ENCODE data around the gene LMF1. TPM values are rescaled to one million over a fixed set of nuclear protein-coding genes. Genes with fewer than 3 reads are reported as not detected.

The LMF1 gene
- 10 to 100 TPM; 11.9 to 12.0 TPM for total RNA-seq
- long read RNA-seq, partial matches to known transcripts, result 0 of 3 reads
- long read RNA-seq, other reads (novel, unspliced or antisense), result 3 of 3 reads

DNA sequence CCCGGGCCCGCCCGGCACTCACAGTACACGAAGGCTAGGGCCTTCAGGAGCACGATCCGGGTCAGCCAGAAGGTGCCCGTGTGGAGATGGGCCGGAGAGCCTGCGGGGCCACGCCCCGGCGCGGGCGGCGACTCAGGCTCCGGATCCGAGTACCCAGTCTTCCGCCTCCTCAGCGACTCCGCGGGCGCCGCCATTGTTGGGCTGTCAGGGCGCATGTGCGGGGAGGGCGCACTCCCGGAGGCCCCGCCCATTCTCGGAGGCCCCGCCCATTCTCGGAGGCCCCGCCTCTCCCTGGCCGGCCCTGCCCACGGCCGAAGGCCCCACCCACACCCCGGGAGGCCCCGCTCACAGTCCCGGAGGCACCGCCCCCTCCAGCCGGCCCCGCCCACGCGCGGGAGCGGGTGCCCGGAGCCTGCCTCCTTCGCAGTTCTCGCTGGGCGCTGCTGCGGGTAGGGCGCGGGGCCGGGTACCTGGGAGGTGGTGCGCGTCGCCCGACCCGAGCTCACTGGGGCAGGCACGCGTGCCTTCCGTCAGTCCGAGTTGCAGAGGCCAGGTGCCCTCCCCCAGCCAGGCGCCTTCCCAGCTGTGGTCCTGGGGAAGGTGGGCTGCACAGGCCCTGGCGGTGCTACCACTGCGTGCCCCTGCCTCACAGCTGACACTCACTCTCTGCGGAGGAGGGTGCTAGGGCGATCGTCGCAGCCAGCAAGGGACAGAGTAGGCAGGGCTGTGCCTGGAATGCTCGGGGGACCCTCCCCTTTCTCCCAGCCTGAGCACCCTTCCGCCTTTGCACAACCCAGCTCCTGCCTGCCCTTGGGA lies at the start of gene LMF1:
Gene LMF1 (minus strand): TSS at position 219 of the 816 bp plus-strand sequence. CDS start 4 bp downstream, at position 215.
- intact Hi-C loops (cut with DNase I), result no loop called here
- peak; percentile 97 to 98 for ATAC-seq

DNA sequence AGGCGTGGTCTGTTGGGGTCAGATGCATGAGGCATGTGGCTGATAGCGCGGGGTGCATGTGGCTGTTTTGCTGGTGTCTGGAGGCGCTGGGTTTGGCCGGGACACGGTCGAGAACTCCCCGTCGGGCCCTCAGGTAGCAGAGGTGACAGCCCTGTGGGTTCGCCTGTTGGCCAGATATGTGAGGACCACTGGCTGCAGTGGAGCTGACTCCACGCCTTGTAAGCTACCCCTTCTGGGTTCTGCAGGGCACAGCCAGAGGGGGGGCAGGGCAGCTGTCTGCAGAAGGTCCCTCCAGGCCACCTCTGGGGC lies 49.3 kb upstream of the LMF1 start:
- ATAC-seq (no peak), DNase-seq (no peak)
- intact Hi-C loops (cut with DNase I), result no loop called here

More for the DNA sequence above, at the start of gene LMF1:
- peak; percentile 93 for DNase-seq

DNA sequence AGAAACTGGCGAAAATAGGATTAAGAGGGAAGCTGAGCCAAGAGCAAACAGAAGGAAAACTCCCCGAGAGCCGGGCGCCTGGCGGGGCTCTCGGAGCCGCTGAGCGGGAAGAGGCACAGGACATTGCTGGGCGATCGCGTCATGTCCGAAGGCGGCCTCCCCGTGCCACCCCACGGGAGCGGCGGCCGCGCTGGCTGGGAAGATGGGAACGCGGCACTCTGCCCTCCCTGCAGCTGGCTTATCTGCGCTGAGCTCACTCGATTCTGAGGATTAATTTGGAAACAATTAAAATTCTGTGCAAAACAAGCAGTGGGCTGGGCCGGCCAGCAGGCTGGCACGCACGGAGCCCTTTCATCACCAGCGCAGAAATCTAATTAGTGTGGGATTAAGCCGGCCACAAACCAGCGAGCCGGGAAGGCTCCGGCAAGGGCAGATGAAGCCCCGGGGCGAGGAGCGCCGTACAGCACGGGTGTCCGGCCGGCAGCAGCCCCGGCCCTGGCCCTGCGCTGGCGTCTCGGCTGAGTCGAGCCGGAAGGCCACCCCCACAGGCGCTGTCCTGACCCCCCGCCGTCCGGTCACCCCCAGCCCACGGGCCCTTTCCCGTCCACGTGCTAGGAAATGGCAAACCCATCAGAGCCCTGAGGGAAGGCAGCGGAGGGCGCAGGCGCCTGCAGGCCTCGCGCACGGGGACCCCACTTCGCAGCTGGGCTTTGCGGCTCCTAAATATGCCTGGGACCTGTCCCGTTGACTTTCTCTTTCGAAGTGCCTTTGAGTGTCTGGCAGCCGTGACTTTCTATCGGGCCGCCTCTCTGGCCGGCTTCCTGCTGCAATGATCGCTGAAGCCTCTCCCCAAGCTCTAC lies 48.7 kb upstream of the LMF1 start:
- ATAC-seq (peak; percentile 79 to 81), DNase-seq (peak; percentile 70)
- intact Hi-C loops (cut with DNase I), result no loop called here

DNA sequence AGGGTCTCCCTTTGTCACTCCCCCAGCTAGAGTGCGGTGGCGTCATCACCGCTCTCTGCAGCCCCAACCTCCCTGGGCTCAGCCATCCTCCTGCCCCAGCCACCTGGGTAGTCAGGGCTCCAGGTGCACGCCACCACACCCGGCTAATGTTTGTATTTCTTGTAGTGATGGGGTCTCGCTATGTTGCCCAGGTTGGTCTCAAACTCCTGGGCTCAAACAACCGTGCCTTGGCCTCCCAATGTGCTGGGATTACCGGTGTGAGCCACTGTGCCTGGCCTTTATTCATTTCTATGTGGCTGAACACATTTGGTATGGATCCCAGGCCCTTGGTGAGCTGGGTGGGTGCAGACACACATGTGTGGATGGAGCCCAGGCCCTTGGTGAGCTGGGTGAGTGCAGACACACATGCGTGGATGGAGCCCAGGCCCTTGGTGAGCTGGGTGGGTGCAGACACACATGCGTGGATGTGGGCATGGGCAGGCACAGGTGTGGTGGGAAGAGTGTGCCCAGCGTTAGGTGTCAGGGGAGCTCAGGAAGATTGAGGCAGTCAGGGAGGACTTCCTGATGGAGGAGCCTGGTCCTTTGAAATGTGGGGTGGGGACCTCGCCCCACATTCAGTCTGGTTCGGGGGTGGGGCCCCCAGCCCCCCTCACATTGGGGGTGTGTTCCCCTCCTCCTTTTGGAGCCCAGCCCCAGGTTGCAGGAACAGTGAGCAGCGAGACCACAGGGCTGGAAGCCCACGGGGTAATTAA lies 47.8 kb upstream of the LMF1 start:
- ATAC-seq, result no peak
- no peak for DNase-seq
- intact Hi-C loops (cut with DNase I), result no loop called here

DNA sequence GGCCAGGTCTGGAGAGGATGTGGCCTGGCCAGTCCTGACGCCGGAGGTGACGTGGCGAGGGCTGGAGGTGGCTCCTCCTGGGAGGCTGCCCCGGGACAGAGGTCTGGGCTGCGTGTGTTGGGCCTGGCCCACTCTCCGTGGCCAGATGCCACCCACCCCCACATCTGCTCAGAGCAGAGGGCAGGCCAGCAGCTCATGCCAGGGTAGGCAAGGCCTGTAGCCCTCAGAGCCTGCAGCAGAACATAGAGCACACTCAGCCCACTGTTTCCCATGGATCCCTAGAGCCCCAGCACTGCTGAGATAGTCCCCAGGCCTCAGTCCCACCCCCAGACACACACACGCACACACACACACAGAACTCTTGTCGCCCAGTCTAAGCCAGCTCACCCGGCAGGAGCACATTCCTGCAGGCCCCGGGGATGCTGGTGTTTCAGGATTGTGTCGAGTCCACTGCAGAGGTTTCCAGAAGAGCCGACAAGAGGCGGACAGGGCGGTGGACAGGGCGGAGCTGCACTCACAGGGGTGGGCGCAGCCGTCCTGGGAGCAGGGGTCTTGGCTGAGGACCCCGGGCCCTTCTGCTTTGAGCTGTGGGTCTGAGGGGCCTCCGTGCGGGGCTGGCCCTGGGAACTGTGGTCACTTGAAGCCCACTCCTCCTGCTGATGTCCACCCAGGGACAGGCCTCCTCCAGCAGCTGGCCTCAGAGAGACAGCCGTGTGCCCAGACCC lies 44.1 kb upstream of the LMF1 start:
- ATAC-seq, result peak; percentile 60 to 62
- DNase-seq, result peak; percentile 68
- intact Hi-C loops (cut with DNase I), result no loop called here

DNA sequence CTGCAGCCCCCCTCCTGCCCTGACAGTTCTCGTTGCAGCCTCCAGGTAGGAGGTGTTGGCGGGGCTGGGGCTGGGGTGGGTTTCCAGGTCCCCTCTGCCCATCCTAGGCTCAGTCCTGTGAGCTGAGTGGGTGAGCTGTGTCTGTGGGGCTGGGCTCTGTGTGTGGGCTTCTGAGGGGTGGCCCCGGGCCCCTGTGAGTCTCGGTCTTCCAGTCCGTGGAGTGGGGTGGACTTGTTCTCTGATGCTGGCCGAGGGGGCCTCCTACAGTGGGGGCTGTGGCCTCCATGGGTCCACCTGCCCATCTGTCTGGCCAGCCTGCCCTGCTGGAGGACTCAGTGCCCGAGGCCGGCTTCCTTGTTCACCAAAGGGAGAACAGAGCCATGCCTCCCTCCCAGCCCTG lies 43.4 kb upstream of the LMF1 start:
- intact Hi-C loops (cut with DNase I), result no loop called here
- no peak for ATAC-seq

DNA sequence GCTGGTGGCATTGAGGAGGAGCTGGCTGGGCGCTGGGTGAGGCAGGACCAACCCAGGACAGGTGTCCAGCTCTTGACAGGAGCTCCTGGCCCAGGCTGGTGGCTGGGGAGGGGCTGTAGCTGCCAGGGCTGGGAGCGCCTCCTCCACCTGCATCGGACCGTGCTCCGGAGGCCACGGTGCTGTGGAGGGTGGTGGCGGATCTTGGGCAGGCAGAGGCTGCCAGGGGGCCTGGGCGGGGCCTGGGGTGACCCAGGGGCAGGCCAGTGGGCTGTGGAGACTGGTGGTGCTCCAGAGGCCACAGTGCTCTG lies 42.8 kb upstream of the LMF1 start:
- no peak for ATAC-seq
- DNase-seq, result no peak

More for the DNA sequence above, 43.4 kb upstream of the LMF1 start:
- DNase-seq, result no peak

DNA sequence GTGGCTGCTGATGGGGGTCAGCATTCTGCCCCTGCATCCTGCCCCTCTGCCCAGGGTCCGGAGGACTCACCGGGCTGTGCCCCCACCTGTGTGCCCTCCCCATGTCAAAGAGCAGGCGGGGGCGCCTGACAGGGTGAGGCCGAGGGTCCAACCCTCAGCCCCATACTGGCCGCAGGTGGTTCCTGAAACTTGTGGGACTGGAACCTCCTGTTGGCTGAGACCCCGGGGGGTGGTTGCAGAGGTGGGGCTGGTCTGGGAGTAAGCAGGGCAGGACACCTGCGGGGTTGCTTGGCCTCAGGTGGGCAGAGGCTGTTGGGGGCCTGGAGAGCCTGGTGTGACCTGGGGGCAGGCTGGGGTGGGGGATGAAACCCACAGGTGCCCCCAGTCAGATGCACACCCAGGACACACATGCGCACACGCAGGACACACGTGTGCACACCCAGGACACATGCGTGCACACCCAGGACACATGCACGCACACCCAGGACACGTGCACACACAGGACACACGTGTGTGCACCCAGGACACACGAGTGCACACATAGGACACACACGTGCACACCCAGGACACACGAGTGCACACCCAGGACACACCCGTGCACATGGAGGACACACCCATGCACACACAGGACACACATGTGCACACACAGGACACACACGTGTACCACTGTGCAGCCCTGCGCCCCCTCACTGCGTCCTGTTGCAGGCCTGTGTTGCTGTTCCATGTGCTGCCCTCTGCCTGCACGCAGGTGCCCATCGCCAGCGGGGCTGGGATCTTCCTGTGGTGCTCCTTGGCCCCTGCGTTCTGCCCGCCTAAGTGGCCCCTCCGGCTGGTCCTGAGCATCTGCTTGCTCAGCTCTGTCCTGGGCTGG lies 42.2 kb upstream of the LMF1 start:
- DNase-seq (no peak), ATAC-seq (no peak)
- intact Hi-C loops (cut with DNase I), result no loop called here

More for the DNA sequence above, 42.8 kb upstream of the LMF1 start:
- intact Hi-C loops (cut with DNase I), result no loop called here

DNA sequence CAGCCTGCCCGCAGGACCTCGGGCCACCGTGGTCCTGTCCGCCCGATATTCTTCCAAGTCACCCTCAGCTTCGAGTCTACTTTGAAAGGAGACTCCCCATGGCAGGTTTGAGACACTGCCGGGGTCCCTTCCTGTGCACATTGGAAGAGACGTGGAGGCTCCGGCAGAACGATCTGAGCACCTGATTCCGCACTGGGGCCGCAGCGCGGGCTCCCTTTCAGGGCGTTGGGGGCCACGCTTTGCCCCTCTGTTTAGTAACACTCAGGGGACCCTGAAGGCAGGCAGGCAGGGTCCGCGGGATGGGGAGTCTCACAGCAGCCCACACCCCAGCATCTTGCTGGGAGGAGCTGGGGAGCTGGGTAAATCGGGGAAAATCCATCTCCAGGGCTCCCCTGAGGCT lies 41.4 kb upstream of the LMF1 start:
- intact Hi-C loops (cut with DNase I), result no loop called here
- ATAC-seq (no peak), DNase-seq (no peak)

DNA sequence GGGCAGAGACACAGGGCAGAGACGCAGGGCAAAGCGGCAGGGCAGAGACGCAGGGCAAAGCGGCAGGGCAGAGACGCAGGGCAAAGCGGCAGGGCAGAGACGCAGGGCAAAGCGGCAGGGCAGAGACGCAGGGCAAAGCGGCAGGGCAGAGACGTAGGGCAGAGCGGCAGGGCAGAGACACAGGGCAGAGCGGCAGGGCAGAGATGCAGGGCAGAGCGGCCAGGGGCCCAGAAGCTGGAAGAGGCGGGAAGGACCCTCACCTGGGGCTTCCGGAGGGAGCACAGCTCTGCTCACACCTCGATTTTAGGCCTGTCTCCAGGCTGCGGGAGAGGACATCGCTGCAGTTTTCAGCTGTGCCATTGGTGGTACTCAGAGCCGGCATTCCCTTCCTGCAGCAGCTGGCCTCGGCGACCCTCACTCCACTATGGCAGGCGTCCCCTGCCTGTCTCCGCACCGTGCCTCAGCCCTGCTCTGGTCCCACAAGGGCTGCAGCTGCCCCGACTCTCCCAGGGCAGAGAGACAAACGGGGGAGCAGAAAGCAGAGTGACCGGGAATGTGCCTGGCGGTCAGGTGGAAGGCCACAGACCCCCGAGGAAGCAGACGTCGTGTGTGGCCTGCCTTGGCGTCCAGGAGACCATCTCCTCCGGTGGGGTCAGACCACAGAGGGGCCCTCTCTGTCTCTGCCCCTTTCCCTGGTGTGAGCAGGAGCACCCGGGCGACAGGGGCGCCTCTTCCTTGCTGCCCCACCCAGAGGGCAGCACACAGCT lies 40.7 kb upstream of the LMF1 start:
- ATAC-seq (no peak), DNase-seq (no peak)
- intact Hi-C loops (cut with DNase I), result no loop called here

DNA sequence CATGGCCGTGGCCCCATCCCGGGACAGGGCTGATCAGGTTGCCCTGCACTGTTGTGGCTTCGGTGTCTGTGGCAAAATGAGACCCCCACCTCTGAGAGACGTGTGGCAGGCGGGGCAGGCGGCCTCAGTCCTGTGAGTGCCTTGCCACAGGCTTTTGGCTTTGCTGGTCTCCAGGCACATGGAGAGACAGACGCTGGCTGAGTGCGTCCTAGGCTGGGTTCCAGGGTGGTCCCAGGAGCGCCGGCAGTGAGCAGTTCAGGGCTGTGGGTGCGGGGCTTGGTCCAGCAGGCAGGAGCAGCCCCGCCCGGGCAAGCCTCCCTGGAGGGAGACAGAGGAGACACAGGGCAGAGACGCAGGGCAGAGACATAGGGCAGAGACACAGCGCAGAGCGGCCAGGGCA lies 40.0 kb upstream of the LMF1 start:
- no peak for ATAC-seq
- intact Hi-C loops (cut with DNase I), result no loop called here
- no peak for DNase-seq

DNA sequence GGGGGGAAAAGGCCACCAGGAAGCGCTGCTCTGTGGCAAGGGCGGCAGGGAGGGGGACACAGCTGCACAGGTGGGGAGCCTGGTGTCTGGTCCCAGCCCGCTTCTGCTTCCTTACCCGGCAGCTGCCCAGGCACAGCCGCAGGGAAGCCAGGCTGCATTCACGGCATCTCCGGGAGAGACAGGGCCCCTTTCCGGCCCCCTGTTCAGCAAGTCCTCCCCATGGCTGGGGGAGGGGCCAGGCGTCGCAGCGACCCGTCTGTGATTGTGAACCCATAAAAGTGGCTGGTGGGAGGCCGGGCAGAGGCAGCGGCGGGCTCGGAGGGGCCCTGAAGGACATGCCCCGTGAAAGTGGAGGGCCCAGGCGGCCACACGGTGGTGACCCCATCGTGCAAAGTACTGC lies 39.5 kb upstream of the LMF1 start:
- ATAC-seq, result no peak

DNA sequence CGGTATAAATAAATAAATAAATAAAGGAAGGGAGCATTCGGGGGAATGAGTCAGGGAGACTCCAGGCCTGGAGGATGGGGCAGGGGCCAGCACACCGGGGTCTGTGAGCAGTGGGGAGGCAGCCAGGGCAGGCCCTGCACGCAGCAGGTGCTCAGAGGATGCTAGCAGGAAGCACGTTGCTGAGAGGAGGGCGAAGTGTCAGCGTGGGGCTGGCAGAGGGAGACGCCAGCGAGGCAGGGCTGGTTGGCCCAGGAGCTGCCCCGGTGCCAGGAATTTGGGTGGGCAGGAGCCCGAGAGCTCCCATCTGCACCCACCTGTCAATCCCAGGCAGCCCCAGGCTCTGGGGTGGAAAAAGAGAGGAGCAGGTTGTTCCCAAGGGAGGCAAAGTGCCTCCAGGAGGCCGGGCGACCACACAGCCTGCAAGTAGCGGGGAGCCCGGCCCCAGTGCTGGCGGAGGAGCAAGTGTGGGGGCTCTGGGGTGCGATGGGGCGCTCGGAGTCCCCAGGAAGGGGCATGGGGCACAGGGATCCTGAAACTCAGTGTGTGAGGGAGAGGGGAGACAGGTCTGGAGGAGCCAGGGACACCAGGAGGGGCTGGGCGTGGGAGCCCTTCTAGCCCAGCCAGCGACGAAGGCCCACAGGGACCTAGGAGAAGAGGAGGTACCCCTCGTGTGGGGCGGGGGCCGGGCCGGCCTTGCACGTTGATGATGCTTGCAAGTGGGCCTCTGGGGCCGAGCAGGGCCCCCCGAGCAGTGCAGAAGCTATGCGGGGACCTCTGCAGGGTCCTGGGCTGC lies 38.8 kb upstream of the LMF1 start:
- no peak for DNase-seq
- ATAC-seq, result no peak
- intact Hi-C loops (cut with DNase I), result no loop called here

More for the DNA sequence above, 39.5 kb upstream of the LMF1 start:
- intact Hi-C loops (cut with DNase I), result no loop called here
- DNase-seq, result no peak

DNA sequence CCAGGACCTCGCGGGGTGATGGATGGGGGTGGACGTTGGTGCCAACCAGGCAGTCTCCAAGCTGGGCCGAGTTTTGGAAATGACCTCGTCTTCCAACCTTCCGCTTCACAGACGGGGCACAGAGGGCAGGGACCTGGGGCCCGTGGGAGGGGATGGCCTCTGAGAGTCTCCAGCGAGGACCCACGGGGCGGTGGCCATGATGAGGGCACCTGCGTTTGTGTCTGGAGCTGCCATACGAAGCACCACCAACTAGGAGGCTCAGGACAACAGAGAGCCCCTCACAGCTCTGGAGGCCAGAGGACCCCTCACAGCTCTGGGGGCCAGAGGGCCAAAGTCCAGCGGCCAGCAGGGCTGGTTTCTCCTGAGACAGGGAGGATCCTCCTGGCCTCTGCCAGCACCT lies 37.3 kb upstream of the LMF1 start:
- DNase-seq (no peak), ATAC-seq (no peak)
- intact Hi-C loops (cut with DNase I), result no loop called here

DNA sequence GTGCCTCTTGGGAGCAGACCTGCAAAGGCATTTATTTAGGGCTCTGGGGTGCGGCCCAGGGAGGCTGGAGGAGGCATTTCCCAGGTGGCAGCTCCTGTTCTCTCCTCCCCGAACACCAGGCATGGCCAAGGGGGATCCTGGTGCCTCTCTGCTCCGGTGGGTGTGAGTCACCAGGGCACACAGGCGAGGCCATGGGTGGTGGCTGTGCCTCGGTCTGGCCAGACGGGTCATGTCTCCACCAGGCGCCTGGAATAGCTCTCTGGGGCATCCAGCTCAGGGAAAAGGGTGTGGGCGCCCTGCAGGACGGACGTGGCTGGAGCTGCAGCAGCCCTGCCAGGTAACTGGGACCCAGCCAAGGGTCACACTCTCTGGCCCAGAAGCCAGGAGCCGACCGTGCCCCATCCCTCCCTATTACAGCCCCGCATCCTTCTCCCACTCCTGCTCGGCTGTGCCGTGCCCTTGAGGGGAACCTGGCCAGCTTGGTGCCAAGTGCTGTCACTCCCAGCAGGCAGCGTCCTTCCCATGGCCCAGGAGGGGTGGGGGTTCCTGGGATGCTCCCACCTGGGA lies 36.6 kb upstream of the LMF1 start:
- no peak for DNase-seq
- ATAC-seq, result no peak
- intact Hi-C loops (cut with DNase I), result no loop called here

DNA sequence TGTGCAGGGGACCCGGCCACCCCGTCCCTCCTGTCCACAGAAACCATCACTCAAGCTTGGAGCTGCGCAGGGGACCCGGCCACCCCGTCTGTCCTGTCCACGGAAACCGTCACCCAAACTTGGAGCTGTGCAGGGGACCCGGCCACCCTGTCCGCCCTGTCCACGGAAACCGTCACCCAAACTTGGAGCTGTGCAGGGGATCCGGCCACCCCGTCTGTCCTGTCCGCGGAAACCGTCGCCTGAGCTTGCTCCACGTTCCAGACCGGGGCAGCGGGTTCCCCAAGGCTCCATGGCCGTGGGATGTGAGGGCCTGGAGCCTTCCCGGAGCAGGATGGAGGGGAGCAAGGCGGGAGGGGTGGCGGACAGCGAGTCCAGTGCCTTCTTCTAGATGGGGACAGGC lies 36.0 kb upstream of the LMF1 start:
- DNase-seq (no peak), ATAC-seq (no peak)
- intact Hi-C loops (cut with DNase I), result no loop called here

All from left cardiac atrium (tissue), 4 donors.